Measurements from ENCODE around the gene PDCD1.

The PDCD1 gene

GRCh38 chr2:241891315-241891987 lies 32.8 kb upstream of the PDCD1 start:
- in situ Hi-C loops (cut with MboI; ENCODE audit: low sequenced_read_pairs), result no loop called here
- Histone ChIP-seq H3K27me3 (ENCODE audit: low read depth) (no peaks in the 10 kb centered on the region), H3K36me3 (replicated peaks) (no peaks in the 10 kb centered on the region), H3K4me3 (no peak overlapping the region), H3K4me1 (peaks cover 10% of the 10 kb centered on the region), H3K9me3 (no peaks in the 10 kb centered on the region)
- DNase-seq (ENCODE audit: low spot score in 2 of 2), result no peak

GRCh38 chr2:241890524-241891235 lies 32.0 kb upstream of the PDCD1 start:
- no peak for DNase-seq (ENCODE audit: low spot score in 2 of 2)
- Histone ChIP-seq H3K27me3 (ENCODE audit: low read depth) (no peaks in the 10 kb centered on the region), H3K4me3 (no peak overlapping the region), H3K4me1 (peaks cover 10% of the 10 kb centered on the region), H3K36me3 (replicated peaks) (no peaks in the 10 kb centered on the region), H3K9me3 (no peaks in the 10 kb centered on the region)
- in situ Hi-C loops (cut with MboI; ENCODE audit: low sequenced_read_pairs), result no loop called here

GRCh38 chr2:241888641-241889040 lies 29.9 kb upstream of the PDCD1 start:
- peaks cover 10% of the 10 kb centered on the region for H3K4me1 ChIP-seq
- H3K36me3 ChIP-seq (replicated peaks), result no peaks in the 10 kb centered on the region
- H3K4me3 ChIP-seq, result no peak overlapping the region
- no peaks in the 10 kb centered on the region for H3K27me3 ChIP-seq (ENCODE audit: low read depth)
- in situ Hi-C loops (cut with MboI; ENCODE audit: low sequenced_read_pairs), result loop anchor here (10.0 kb wide), 1 partner anchor 534 kb away; the partner anchor contains the start of gene FARP2
- no peak for DNase-seq (ENCODE audit: low spot score in 2 of 2)
- no peaks in the 10 kb centered on the region for H3K9me3 ChIP-seq

- H3K4me1 ChIP-seq, result peaks cover 10% of the 10 kb centered on the region
- in situ Hi-C loops (cut with MboI; ENCODE audit: low sequenced_read_pairs), result loop anchor here (10.0 kb wide), 1 partner anchor 533 kb away; the partner anchor contains the start of gene FARP2
- no peaks in the 10 kb centered on the region for H3K27me3 ChIP-seq (ENCODE audit: low read depth)
- H3K4me3 ChIP-seq, result no peak overlapping the region
- no peak for DNase-seq (ENCODE audit: low spot score in 2 of 2)
- no peaks in the 10 kb centered on the region for H3K36me3 ChIP-seq (replicated peaks)
- H3K9me3 ChIP-seq, result no peaks in the 10 kb centered on the region
Measured at GRCh38 chr2:241887806-241888522, 29.3 kb upstream of the PDCD1 start.

GRCh38 chr2:241886840-241887447 lies 28.2 kb upstream of the PDCD1 start:
- no peaks in the 10 kb centered on the region for H3K27me3 ChIP-seq (ENCODE audit: low read depth)
- DNase-seq (ENCODE audit: low spot score in 2 of 2), result no peak

GRCh38 chr2:241885946-241886643 lies 27.4 kb upstream of the PDCD1 start:
- Histone ChIP-seq H3K9me3 (no peaks in the 10 kb centered on the region), H3K4me1 (peaks cover 8% of the 10 kb centered on the region), H3K27me3 (ENCODE audit: low read depth) (no peaks in the 10 kb centered on the region), H3K36me3 (replicated peaks) (no peaks in the 10 kb centered on the region), H3K4me3 (no peak overlapping the region)
- DNase-seq (ENCODE audit: low spot score in 2 of 2), result no peak
- in situ Hi-C loops (cut with MboI; ENCODE audit: low sequenced_read_pairs), result loop anchor here (10.0 kb wide), 1 partner anchor 531 kb away; the partner anchor contains the start of gene FARP2

More at GRCh38 chr2:241886840-241887447, 28.2 kb upstream of the PDCD1 start:
- peaks cover 9% of the 10 kb centered on the region for H3K4me1 ChIP-seq
- H3K36me3 ChIP-seq (replicated peaks), result no peaks in the 10 kb centered on the region
- H3K9me3 ChIP-seq, result no peaks in the 10 kb centered on the region
- in situ Hi-C loops (cut with MboI; ENCODE audit: low sequenced_read_pairs), result loop anchor here (10.0 kb wide), 1 partner anchor 532 kb away; the partner anchor contains the start of gene FARP2
- H3K4me3 ChIP-seq, result no peak overlapping the region

- no peaks in the 10 kb centered on the region for H3K36me3 ChIP-seq (replicated peaks)
- H3K4me3 ChIP-seq, result no peak overlapping the region
- H3K4me1 ChIP-seq, result peaks cover 13% of the 10 kb centered on the region
- in situ Hi-C loops (cut with MboI; ENCODE audit: low sequenced_read_pairs), result loop anchor here (10.0 kb wide), 1 partner anchor 531 kb away; the partner anchor contains the start of gene FARP2
- no peaks in the 10 kb centered on the region for H3K9me3 ChIP-seq
- DNase-seq (ENCODE audit: low spot score in 2 of 2), result no peak
- no peaks in the 10 kb centered on the region for H3K27me3 ChIP-seq (ENCODE audit: low read depth)
Measured at GRCh38 chr2:241885291-241885945, 26.7 kb upstream of the PDCD1 start.

GRCh38 chr2:241884951-241885290 lies 26.2 kb upstream of the PDCD1 start:
- H3K4me1 ChIP-seq, result peaks cover 13% of the 10 kb centered on the region
- in situ Hi-C loops (cut with MboI; ENCODE audit: low sequenced_read_pairs), result loop anchor here (10.0 kb wide), 1 partner anchor 530 kb away; the partner anchor contains the start of gene FARP2
- no peaks in the 10 kb centered on the region for H3K36me3 ChIP-seq (replicated peaks)
- no peaks in the 10 kb centered on the region for H3K27me3 ChIP-seq (ENCODE audit: low read depth)
- no peaks in the 10 kb centered on the region for H3K9me3 ChIP-seq
- H3K4me3 ChIP-seq, result no peak overlapping the region
- DNase-seq (ENCODE audit: low spot score in 2 of 2), result no peak

GRCh38 chr2:241882091-241882625 lies 23.5 kb upstream of the PDCD1 start:
- peak overlapping the region; percentile 63 for H3K4me3 ChIP-seq
- H3K4me1 ChIP-seq, result peaks cover 13% of the 10 kb centered on the region
- no peaks in the 10 kb centered on the region for H3K27me3 ChIP-seq (ENCODE audit: low read depth)
- in situ Hi-C loops (cut with MboI; ENCODE audit: low sequenced_read_pairs), result loop anchor here (10.0 kb wide), 1 partner anchor 527 kb away; the partner anchor contains the start of gene FARP2
- peak; percentile 7 to 59 for DNase-seq (ENCODE audit: low spot score in 2 of 2)
- no peaks in the 10 kb centered on the region for H3K9me3 ChIP-seq
- H3K36me3 ChIP-seq (replicated peaks), result no peaks in the 10 kb centered on the region

- Histone ChIP-seq H3K27me3 (ENCODE audit: low read depth) (no peaks in the 10 kb centered on the region), H3K4me3 (peak overlapping the region; percentile 63), H3K4me1 (peaks cover 13% of the 10 kb centered on the region), H3K36me3 (replicated peaks) (no peaks in the 10 kb centered on the region), H3K9me3 (peaks cover 2% of the 10 kb centered on the region)
- in situ Hi-C loops (cut with MboI; ENCODE audit: low sequenced_read_pairs), result loop anchor here (10.0 kb wide), 1 partner anchor 526 kb away; the partner anchor contains the start of gene FARP2
- DNase-seq (ENCODE audit: low spot score in 2 of 2), result no peak
Measured at GRCh38 chr2:241880311-241881073, 21.8 kb upstream of the PDCD1 start.

GRCh38 chr2:241879326-241879725 lies 20.6 kb upstream of the PDCD1 start:
- Histone ChIP-seq H3K4me1 (peaks cover 13% of the 10 kb centered on the region), H3K4me3 (no peak overlapping the region), H3K27me3 (ENCODE audit: low read depth) (no peaks in the 10 kb centered on the region), H3K36me3 (replicated peaks) (no peaks in the 10 kb centered on the region), H3K9me3 (peaks cover 4% of the 10 kb centered on the region)
- in situ Hi-C loops (cut with MboI; ENCODE audit: low sequenced_read_pairs), result no loop called here
- DNase-seq (ENCODE audit: low spot score in 2 of 2), result no peak

Measured in HAP-1 (cell line).